HEK293T (cell line): Measurements from ENCODE around the gene SCN3B.

Source experiments
- BHLHE40 ChIP-seq: fragments of 450-650 bp; IDR thresholded peaks from 2 replicates; pipeline ENCODE4 v1.6.1; 2016; ENCODE audit warnings: mild to moderate bottlenecking, moderate library complexity, borderline replicate concordance
- ELF4 ChIP-seq: fragments of 450-650 bp; IDR thresholded peaks from 2 replicates; pipeline ENCODE4 v1.6.1; 2017; ENCODE audit warnings: antibody characterized with exemption
- FOXK2 ChIP-seq: fragments of 450-650 bp; IDR thresholded peaks from 2 replicates; pipeline ENCODE4 v1.6.1; 2016; ENCODE audit warnings: mild to moderate bottlenecking
- FOXM1 ChIP-seq: fragments of 450-650 bp; IDR thresholded peaks from 2 replicates; pipeline ENCODE4 v1.6.1; 2017; ENCODE audit warnings: mild to moderate bottlenecking, borderline replicate concordance
- HDGF ChIP-seq: fragments of 450-650 bp; IDR thresholded peaks from 2 replicates; pipeline ENCODE4 v1.6.1; 2017; ENCODE audit warnings: antibody characterized with exemption, borderline replicate concordance
- L3MBTL2 ChIP-seq: fragments of 450-650 bp; conservative IDR thresholded peaks from 2 replicates; pipeline ENCODE4 v1.6.1; 2016; ENCODE audit warnings: mild to moderate bottlenecking
- NFRKB ChIP-seq: fragments of 450-650 bp; IDR thresholded peaks from 2 replicates; pipeline ENCODE4 v1.6.1; 2016; ENCODE audit warnings: mild to moderate bottlenecking, moderate library complexity
- PKNOX1 ChIP-seq: fragments of 450-650 bp; IDR thresholded peaks from 2 replicates; pipeline ENCODE4 v1.6.1; 2016
- SP1 ChIP-seq: fragments of 450-650 bp; IDR thresholded peaks from 2 replicates; pipeline ENCODE4 v1.6.1; 2017
- SUZ12 ChIP-seq: fragments of 450-650 bp; IDR thresholded peaks from 2 replicates; pipeline ENCODE4 v1.6.1; 2016; ENCODE audit warnings: mild to moderate bottlenecking
- TARDBP ChIP-seq: fragments of 450-650 bp; IDR thresholded peaks from 2 replicates; pipeline ENCODE4 v1.6.1; 2016
- ZNF384 ChIP-seq: fragments of 450-650 bp; IDR thresholded peaks from 2 replicates; pipeline ENCODE4 v1.6.1; 2016

DNA sequence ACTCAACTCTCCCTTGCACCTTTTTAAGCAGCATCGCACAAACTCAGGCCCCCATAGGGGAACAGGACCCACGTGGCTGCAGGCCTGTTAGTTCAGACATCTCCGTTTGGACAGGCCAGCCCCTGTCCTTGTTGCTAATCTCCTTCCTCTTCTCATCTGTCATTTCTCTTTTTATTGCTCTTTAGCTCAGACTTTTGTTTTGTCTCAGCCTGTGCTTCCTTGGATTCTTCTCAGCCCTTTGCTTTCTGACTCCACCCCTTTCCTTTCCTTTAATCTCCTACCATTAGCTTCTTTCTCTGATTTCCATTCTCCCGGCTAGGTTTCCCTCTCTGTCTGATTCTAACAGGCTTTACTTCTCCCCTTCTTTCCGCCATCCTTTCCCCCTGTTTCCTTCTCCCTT lies 68.7 kb downstream of the SCN3B start:
- TF ChIP-seq SUZ12 (no peak), ELF4 (no peak), SP1 (no peak), L3MBTL2 (no peak), PKNOX1 (no peak), FOXM1 (no peak), BHLHE40 (no peak), FOXK2 (no peak), TARDBP (no peak), HDGF (no peak), ZNF384 (no peak), NFRKB (no peak)
